Muscle layer of colon (tissue), 2 donors: ENCODE results near the gene UBE2F.
A peak's percentile ranks its signal among the peaks of the same experiment; 100 is the strongest.
"Not testable (repeated sequence)": the region's sequence is repeated elsewhere in the genome, so short reads cannot be mapped to it uniquely, and the experiment has no call there.

Experiments used
- H3K27ac ChIP-seq: one replicate; pipeline ENCODE4 v1.7.0; 2013; ENCODE audit warnings: low read depth, mild to moderate bottlenecking, low read length, moderate library complexity
- H3K27me3 ChIP-seq, 2 donors: one replicate each; pipeline ENCODE4 v1.7.0; 2013; ENCODE audit warnings: low read length in 2 of 2, mild to moderate bottlenecking in 2 of 2; ENCODE audit not compliant: insufficient read depth in 2 of 2, control insufficient read depth in 1 of 2
- H3K36me3 ChIP-seq: one replicate; pipeline ENCODE4 v1.7.0; 2013; ENCODE audit warnings: mild to moderate bottlenecking, low read length; ENCODE audit not compliant: insufficient read depth
- H3K4me1 ChIP-seq: one replicate; pipeline ENCODE4 v1.7.0; 2013; ENCODE audit warnings: mild to moderate bottlenecking, low read length; ENCODE audit not compliant: insufficient read depth
- H3K4me3 ChIP-seq, 2 donors: one replicate each; pipeline ENCODE4 v1.7.0; 2013; ENCODE audit warnings: low read length in 2 of 2, low read depth in 1 of 2, mild to moderate bottlenecking in 1 of 2, moderate library complexity in 1 of 2
- H3K9ac ChIP-seq: one replicate; pipeline ENCODE4 v1.7.0; 2013; ENCODE audit warnings: low read length
- H3K9me3 ChIP-seq: one replicate; pipeline ENCODE4 v1.7.0; 2013; ENCODE audit warnings: mild to moderate bottlenecking, low read length
- donor health status: abdominal sarcoma.
- donor health status: Adenocarcinoma of cecum.

The UBE2F gene

GRCh38 chr2:237951354-237951753 lies 15.5 kb upstream of the UBE2F start:
- not testable (repeated sequence) for H3K9me3 ChIP-seq, H3K4me3 ChIP-seq, H3K27ac ChIP-seq, H3K4me1 ChIP-seq, H3K9ac ChIP-seq, H3K36me3 ChIP-seq
- peaks cover 0 to 14% of the 10 kb centered on the region in 2 donors for H3K27me3 ChIP-seq

- no peak overlapping the region for H3K9ac ChIP-seq
- no peaks in the 10 kb centered on the region for H3K9me3 ChIP-seq
- no peaks in the 10 kb centered on the region for H3K36me3 ChIP-seq
- H3K4me1 ChIP-seq, result no peaks in the 10 kb centered on the region
- H3K4me3 ChIP-seq, result no peak overlapping the region
- peaks cover 0 to 14% of the 10 kb centered on the region in 2 donors for H3K27me3 ChIP-seq
- no peak overlapping the region for H3K27ac ChIP-seq
These were observed 14.9 kb upstream of the UBE2F start for GRCh38 chr2:237951878-237952277.

GRCh38 chr2:237952851-237953250 lies 14.0 kb upstream of the UBE2F start:
- H3K27me3 ChIP-seq, result peaks cover 0 to 14% of the 10 kb centered on the region in 2 donors
- H3K9ac ChIP-seq, result no peak overlapping the region
- no peaks in the 10 kb centered on the region for H3K4me1 ChIP-seq
- no peak overlapping the region for H3K27ac ChIP-seq
- H3K9me3 ChIP-seq, result no peaks in the 10 kb centered on the region
- H3K36me3 ChIP-seq, result no peaks in the 10 kb centered on the region
- no peak overlapping the region for H3K4me3 ChIP-seq

GRCh38 chr2:237955640-237956401 lies 11.0 kb upstream of the UBE2F start:
- H3K36me3 ChIP-seq, result no peaks in the 10 kb centered on the region
- H3K4me1 ChIP-seq, result no peaks in the 10 kb centered on the region
- peak overlapping the region in 1 of 2 donors; percentile 2 for H3K4me3 ChIP-seq
- H3K9ac ChIP-seq, result no peak overlapping the region
- H3K9me3 ChIP-seq, result no peaks in the 10 kb centered on the region
- no peak overlapping the region for H3K27ac ChIP-seq
- H3K27me3 ChIP-seq, result peaks cover 0 to 14% of the 10 kb centered on the region in 2 donors

GRCh38 chr2:237956402-237956736 lies 10.4 kb upstream of the UBE2F start:
- Histone ChIP-seq H3K27ac (no peak overlapping the region), H3K4me1 (no peaks in the 10 kb centered on the region), H3K9me3 (no peaks in the 10 kb centered on the region), H3K9ac (no peak overlapping the region), H3K36me3 (no peaks in the 10 kb centered on the region), H3K27me3 (peaks cover 0 to 14% of the 10 kb centered on the region in 2 donors), H3K4me3 (no peak overlapping the region)

GRCh38 chr2:237961637-237962036 lies 5.2 kb upstream of the UBE2F start:
- Histone ChIP-seq H3K27me3 (no peaks in the 10 kb centered on the region), H3K9ac (no peak overlapping the region), H3K27ac (no peak overlapping the region), H3K4me3 (no peak overlapping the region), H3K36me3 (no peaks in the 10 kb centered on the region), H3K4me1 (peaks cover 3% of the 10 kb centered on the region), H3K9me3 (no peaks in the 10 kb centered on the region)

GRCh38 chr2:237962432-237963084 lies 4.3 kb upstream of the UBE2F start:
- Histone ChIP-seq H3K4me1 (peaks cover 4% of the 10 kb centered on the region), H3K27me3 (no peaks in the 10 kb centered on the region), H3K27ac (no peak overlapping the region), H3K4me3 (no peak overlapping the region), H3K9ac (no peak overlapping the region), H3K36me3 (no peaks in the 10 kb centered on the region), H3K9me3 (no peaks in the 10 kb centered on the region)

GRCh38 chr2:237963490-237963991 lies 3.3 kb upstream of the UBE2F start:
- not testable (repeated sequence) for H3K27me3 ChIP-seq, H3K4me3 ChIP-seq, H3K36me3 ChIP-seq, H3K27ac ChIP-seq, H3K9ac ChIP-seq, H3K9me3 ChIP-seq
- peaks cover 14% of the 10 kb centered on the region for H3K4me1 ChIP-seq

GRCh38 chr2:237964194-237964577 lies 2.6 kb upstream of the UBE2F start:
- no peak overlapping the region for H3K4me3 ChIP-seq
- no peak overlapping the region for H3K9ac ChIP-seq
- no peak overlapping the region for H3K27ac ChIP-seq
- no peaks in the 10 kb centered on the region for H3K9me3 ChIP-seq
- no peaks in the 10 kb centered on the region for H3K27me3 ChIP-seq
- H3K36me3 ChIP-seq, result no peaks in the 10 kb centered on the region
- H3K4me1 ChIP-seq, result peaks cover 18% of the 10 kb centered on the region

- H3K36me3 ChIP-seq, result no peaks in the 10 kb centered on the region
- H3K4me3 ChIP-seq, result no peak overlapping the region
- H3K27ac ChIP-seq, result no peak overlapping the region
- peaks cover 24% of the 10 kb centered on the region for H3K4me1 ChIP-seq
- no peak overlapping the region for H3K9ac ChIP-seq
- H3K27me3 ChIP-seq, result no peaks in the 10 kb centered on the region
- H3K9me3 ChIP-seq, result no peaks in the 10 kb centered on the region
These were observed 2.0 kb upstream of the UBE2F start for GRCh38 chr2:237964578-237965404.

GRCh38 chr2:237965844-237966243 lies 970 bp upstream of the UBE2F start:
- not testable (repeated sequence) for H3K27me3 ChIP-seq, H3K9me3 ChIP-seq, H3K36me3 ChIP-seq, H3K9ac ChIP-seq
- peaks cover 24% of the 10 kb centered on the region for H3K4me1 ChIP-seq
- H3K27ac ChIP-seq, result peak overlapping the region; percentile 71
- peak overlapping the region; percentile 79 to 86 for H3K4me3 ChIP-seq
